PFSK-1 (cell line): Measurements from ENCODE around the gene LMOD1.

ENCODE experiments used
- FOXP2 ChIP-seq: optimal IDR thresholded peaks from 2 replicates; pipeline ENCODE3; 2011; ENCODE audit warnings: borderline replicate concordance, control low read depth, inconsistent platforms; ENCODE audit not compliant: insufficient read depth; ENCODE audit errors: extremely low read length, extremely low read depth
- POLR2AphosphoS5 ChIP-seq: IDR thresholded peaks from 2 replicates; pipeline ENCODE4 v1.6.1; 2012; ENCODE audit warnings: low read depth, mild to moderate bottlenecking, control low read depth, low read length, moderate library complexity
- SIN3A ChIP-seq: IDR thresholded peaks from 2 replicates; pipeline ENCODE4 v1.6.1; 2012; ENCODE audit warnings: mild to moderate bottlenecking, low read length, moderate library complexity, borderline replicate concordance; ENCODE audit not compliant: insufficient read depth
- TAF1 ChIP-seq: IDR thresholded peaks from 2 replicates; pipeline ENCODE4 v1.6.1; 2012; ENCODE audit warnings: low read length, control low read depth, borderline replicate concordance; ENCODE audit not compliant: insufficient read depth
- TF ChIP-seq, protein P1 (sequence below), 2 experiments: IDR thresholded peaks; 2 replicates each; pipeline versions ENCODE4 v1.6.1 to v1.8.0; 2011 to 2012; ENCODE audit warnings: low read depth in 2 of 2, low read length in 2 of 2, control low read depth in 1 of 2, inconsistent platforms in 1 of 2, mild to moderate bottlenecking in 1 of 2, moderate library complexity in 1 of 2; ENCODE audit not compliant: insufficient read depth in 1 of 2

The LMOD1 gene

GRCh38 chr1:201902198-201902597, 44.1 kb downstream of the LMOD1 start:
- TF ChIP-seq TAF1: no peak
- TF ChIP-seq, protein P1, sequence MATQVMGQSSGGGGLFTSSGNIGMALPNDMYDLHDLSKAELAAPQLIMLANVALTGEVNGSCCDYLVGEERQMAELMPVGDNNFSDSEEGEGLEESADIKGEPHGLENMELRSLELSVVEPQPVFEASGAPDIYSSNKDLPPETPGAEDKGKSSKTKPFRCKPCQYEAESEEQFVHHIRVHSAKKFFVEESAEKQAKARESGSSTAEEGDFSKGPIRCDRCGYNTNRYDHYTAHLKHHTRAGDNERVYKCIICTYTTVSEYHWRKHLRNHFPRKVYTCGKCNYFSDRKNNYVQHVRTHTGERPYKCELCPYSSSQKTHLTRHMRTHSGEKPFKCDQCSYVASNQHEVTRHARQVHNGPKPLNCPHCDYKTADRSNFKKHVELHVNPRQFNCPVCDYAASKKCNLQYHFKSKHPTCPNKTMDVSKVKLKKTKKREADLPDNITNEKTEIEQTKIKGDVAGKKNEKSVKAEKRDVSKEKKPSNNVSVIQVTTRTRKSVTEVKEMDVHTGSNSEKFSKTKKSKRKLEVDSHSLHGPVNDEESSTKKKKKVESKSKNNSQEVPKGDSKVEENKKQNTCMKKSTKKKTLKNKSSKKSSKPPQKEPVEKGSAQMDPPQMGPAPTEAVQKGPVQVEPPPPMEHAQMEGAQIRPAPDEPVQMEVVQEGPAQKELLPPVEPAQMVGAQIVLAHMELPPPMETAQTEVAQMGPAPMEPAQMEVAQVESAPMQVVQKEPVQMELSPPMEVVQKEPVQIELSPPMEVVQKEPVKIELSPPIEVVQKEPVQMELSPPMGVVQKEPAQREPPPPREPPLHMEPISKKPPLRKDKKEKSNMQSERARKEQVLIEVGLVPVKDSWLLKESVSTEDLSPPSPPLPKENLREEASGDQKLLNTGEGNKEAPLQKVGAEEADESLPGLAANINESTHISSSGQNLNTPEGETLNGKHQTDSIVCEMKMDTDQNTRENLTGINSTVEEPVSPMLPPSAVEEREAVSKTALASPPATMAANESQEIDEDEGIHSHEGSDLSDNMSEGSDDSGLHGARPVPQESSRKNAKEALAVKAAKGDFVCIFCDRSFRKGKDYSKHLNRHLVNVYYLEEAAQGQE (IDR thresholded peaks at IDR 0.05; ENCODE audit: insufficient read depth in 1 of 2, low read depth in 2 of 2, low read length in 2 of 2): no peak
- no peak for TF ChIP-seq FOXP2
- TF ChIP-seq POLR2AphosphoS5: no peak
- no peak for TF ChIP-seq SIN3A

DNA sequence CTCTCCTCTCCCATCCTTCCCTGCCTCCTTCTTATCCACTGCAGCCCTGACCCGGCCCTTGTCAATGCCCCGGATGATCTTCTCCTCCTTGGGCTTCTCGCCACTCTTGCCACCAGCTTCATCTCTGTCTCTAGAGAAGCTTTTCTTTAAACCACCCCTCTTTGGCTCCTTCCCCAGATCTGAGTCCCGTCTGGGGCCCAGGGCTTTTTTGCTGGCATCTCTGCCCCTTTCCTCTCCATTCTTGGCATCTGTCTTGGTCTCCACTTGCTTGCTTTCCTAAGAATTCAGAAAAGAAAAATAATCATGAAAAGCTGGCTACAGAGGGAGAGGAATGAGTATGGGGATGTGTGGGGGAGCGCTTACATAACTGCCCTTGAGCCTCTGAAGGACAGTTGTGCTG, 45.9 kb downstream of the LMOD1 start:
- TF ChIP-seq SIN3A: no peak

GRCh38 chr1:201899683-201900429, 46.5 kb downstream of the LMOD1 start:
- no peak for TF ChIP-seq TAF1
- TF ChIP-seq, protein P1 (IDR thresholded peaks at IDR 0.05; ENCODE audit: insufficient read depth in 1 of 2, low read depth in 2 of 2, low read length in 2 of 2): no peak
- TF ChIP-seq POLR2AphosphoS5: no peak
- no peak for TF ChIP-seq FOXP2
- no peak for TF ChIP-seq SIN3A

GRCh38 chr1:201898992-201899391, 47.4 kb downstream of the LMOD1 start:
- TF ChIP-seq SIN3A: no peak
- no peak for TF ChIP-seq FOXP2

GRCh38 chr1:201898240-201898894, 48.0 kb downstream of the LMOD1 start:
- TF ChIP-seq FOXP2 (no peak), TAF1 (no peak), SIN3A (no peak), POLR2AphosphoS5 (no peak)
- TF ChIP-seq, protein P1 (IDR thresholded peaks at IDR 0.05; ENCODE audit: insufficient read depth in 1 of 2, low read depth in 2 of 2, low read length in 2 of 2): no peak

GRCh38 chr1:201896951-201897391, 49.4 kb downstream of the LMOD1 start:
- no peak for TF ChIP-seq SIN3A
- TF ChIP-seq TAF1: no peak
- TF ChIP-seq POLR2AphosphoS5: no peak
- TF ChIP-seq FOXP2: no peak
- TF ChIP-seq, protein P1 (IDR thresholded peaks at IDR 0.05; ENCODE audit: insufficient read depth in 1 of 2, low read depth in 2 of 2, low read length in 2 of 2): no peak
